Prostate gland (tissue), 2 donors: Measurements from ENCODE around the gene VWA8. TPM values are rescaled to one million over a fixed set of nuclear protein-coding genes. Genes with fewer than 3 reads are reported as not detected.
"Not testable (repeated sequence)": the region's sequence is repeated elsewhere in the genome, so short reads cannot be mapped to it uniquely, and the experiment has no call there.

Experiments used
- DNase-seq: peaks from one replicate; pipeline ENCODE4 v3.0.0-alpha.2; 2019; ENCODE audit warnings: low spot score
- H3K27ac ChIP-seq, 2 donors: fragments of 200-600 bp; sonication (generic); 2 replicates each; pipeline ENCODE4 v1.5.1; 2017 to 2019
- H3K27me3 ChIP-seq: fragments of 200-600 bp; sonication (generic); replicated peaks from 2 replicates; pipeline ENCODE4 v1.5.1; 2019; ENCODE audit not compliant: insufficient read depth
- H3K36me3 ChIP-seq, 2 donors: fragments of 200-600 bp; sonication (generic); 1 replicate in 1 of 2; 2 replicates in 1 of 2; pipeline versions ENCODE4 v1.5.1 to v1.8.1; 2017 to 2019
- H3K4me1 ChIP-seq: fragments of 200-600 bp; sonication (generic); replicated peaks from 2 replicates; pipeline ENCODE4 v1.5.1; 2019
- H3K4me3 ChIP-seq, 2 donors: fragments of 200-600 bp; sonication (generic); 2 replicates each; pipeline ENCODE4 v1.5.1; 2017 to 2019
- H3K9me3 ChIP-seq: fragments of 200-600 bp; sonication (generic); 2 replicates; pipeline ENCODE4 v1.5.1; 2017
- POLR2A ChIP-seq: fragments of 450-650 bp; IDR thresholded peaks from one replicate; pipeline ENCODE4 v1.6.1; 2016; ENCODE audit warnings: antibody characterized with exemption, mild to moderate bottlenecking
- POLR2AphosphoS5 ChIP-seq: sonication (generic); formaldehyde crosslinking; IDR thresholded peaks from one replicate; pipeline ENCODE4 v1.6.1; 2017; ENCODE audit warnings: antibody characterized with exemption
- WGBS: methylation state at CpG from one replicate; pipeline ENCODE4 v1.1.5; 2018; 5-methylcytosine and 5-hydroxymethylcytosine counted together
- intact Hi-C: fragments of 100-400 bp; cut with DNase I; formaldehyde crosslinking; loops from one replicate; pipeline ENCODE4 v1.14.2; 2022
- total RNA-seq, 2 donors: library from RNA; depleted of rRNA; stranded (reverse); fragments of >200 nt; gene quantifications; one replicate each; pipeline ENCODE4 v1.1.0, GENCODE V29; 2016
- TF ChIP-seq, protein P1 (sequence below), 4 experiments: fragments of 200-600 bp in 2 of 4; fragments of 450-650 bp in 2 of 4; sonication (generic) in 2 of 4; IDR thresholded peaks; 1 replicate in 3 of 4; 2 replicates in 1 of 4; pipeline ENCODE4 v1.5.1; 2016 to 2019; ENCODE audit warnings: antibody characterized with exemption in 4 of 4, mild to moderate bottlenecking in 2 of 4, moderate library complexity in 2 of 4

The VWA8 gene
- total RNA-seq, 2 donors from 2014 or later, result 18.1 to 21.8 TPM

DNA sequence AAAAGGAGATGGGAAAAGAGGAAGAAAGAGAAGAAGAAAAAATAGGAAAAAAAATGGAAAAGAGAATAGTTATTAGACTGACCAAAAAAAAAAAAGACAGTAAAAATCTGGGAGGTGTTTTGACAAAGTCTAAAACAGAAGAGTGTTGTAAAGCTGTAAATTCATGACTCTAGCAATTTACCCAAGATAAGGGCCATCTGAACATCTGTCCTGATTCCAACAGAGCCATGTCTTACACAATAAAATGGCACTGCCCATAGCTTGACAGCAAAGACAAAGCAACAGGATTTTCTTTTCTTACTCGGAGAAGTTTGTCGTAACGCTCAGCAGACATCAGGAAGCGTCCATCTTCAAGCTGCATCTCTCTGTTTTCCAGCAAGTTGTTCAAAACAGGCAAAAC lies 69.8 kb downstream of the VWA8 start:
- no peak for DNase-seq
- Histone ChIP-seq H3K9me3 (no peaks in the 10 kb centered on the region), H3K27ac (no peak overlapping the region), H3K4me1 (no peaks in the 10 kb centered on the region), H3K27me3 (no peaks in the 10 kb centered on the region), H3K4me3 (no peak overlapping the region), H3K36me3 (no peaks in the 10 kb centered on the region)
- 96% methylated on average over 4 of the region's 4 CpGs for WGBS
- TF ChIP-seq POLR2AphosphoS5 (no peak), POLR2A (no peak)
- TF ChIP-seq, protein P1, sequence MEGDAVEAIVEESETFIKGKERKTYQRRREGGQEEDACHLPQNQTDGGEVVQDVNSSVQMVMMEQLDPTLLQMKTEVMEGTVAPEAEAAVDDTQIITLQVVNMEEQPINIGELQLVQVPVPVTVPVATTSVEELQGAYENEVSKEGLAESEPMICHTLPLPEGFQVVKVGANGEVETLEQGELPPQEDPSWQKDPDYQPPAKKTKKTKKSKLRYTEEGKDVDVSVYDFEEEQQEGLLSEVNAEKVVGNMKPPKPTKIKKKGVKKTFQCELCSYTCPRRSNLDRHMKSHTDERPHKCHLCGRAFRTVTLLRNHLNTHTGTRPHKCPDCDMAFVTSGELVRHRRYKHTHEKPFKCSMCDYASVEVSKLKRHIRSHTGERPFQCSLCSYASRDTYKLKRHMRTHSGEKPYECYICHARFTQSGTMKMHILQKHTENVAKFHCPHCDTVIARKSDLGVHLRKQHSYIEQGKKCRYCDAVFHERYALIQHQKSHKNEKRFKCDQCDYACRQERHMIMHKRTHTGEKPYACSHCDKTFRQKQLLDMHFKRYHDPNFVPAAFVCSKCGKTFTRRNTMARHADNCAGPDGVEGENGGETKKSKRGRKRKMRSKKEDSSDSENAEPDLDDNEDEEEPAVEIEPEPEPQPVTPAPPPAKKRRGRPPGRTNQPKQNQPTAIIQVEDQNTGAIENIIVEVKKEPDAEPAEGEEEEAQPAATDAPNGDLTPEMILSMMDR (IDR thresholded peaks at IDR 0.05), result no peak
- intact Hi-C loops, result no loop called here

DNA sequence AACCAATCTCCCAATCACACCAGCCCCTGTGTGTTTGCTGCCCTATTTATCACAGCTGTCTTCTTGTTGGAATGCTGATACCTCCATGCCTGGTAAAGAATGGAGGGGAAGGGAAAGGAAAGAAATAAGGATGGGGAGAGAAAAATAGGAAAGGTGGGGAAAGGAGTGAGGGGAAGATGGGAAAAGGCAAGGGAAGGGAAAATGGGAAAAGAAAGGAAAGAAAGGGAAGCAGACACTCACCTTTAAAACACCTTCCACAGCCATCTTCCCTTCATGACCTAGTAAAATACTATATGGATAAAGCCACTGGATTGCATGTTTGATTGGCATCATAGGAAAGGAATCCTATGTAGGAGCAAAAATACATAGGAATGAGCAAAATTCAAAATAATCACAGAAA lies 77.8 kb downstream of the VWA8 start:
- H3K4me3 ChIP-seq, result no peak overlapping the region
- intact Hi-C loops, result no loop called here
- H3K36me3 ChIP-seq, result no peaks in the 10 kb centered on the region
- no peak for DNase-seq
- no peaks in the 10 kb centered on the region for H3K9me3 ChIP-seq
- no peaks in the 10 kb centered on the region for H3K4me1 ChIP-seq
- H3K27ac ChIP-seq, result no peak overlapping the region
- TF ChIP-seq POLR2AphosphoS5 (no peak), POLR2A (no peak)
- TF ChIP-seq, protein P1 (IDR thresholded peaks at IDR 0.05), result no peak
- no peaks in the 10 kb centered on the region for H3K27me3 ChIP-seq

DNA sequence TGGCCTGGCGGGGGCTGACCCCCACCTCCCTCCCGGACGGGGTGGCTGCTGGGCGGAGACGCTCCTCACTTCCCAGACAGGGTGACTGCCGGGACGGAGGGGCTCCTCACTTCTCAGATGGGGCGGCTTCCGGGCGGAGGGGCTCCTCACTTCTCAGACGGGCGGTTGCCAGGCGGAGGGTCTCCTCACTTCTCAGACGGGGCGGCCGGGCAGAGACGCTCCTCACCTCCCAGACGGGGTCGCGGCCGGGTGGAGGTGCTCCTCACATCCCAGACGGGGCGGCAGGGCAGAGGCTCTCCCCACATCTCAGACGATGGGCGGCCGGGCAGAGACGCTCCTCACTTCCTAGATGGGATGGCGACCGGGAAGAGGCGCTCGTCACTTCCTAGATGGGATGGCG lies 79.0 kb downstream of the VWA8 start:
- H3K36me3 ChIP-seq, intact Hi-C loops, H3K27ac ChIP-seq, H3K9me3 ChIP-seq, H3K27me3 ChIP-seq, H3K4me1 ChIP-seq, DNase-seq, H3K4me3 ChIP-seq: not testable (repeated sequence)
- WGBS, result 100% methylated on average over 17 of the region's 32 CpGs

DNA sequence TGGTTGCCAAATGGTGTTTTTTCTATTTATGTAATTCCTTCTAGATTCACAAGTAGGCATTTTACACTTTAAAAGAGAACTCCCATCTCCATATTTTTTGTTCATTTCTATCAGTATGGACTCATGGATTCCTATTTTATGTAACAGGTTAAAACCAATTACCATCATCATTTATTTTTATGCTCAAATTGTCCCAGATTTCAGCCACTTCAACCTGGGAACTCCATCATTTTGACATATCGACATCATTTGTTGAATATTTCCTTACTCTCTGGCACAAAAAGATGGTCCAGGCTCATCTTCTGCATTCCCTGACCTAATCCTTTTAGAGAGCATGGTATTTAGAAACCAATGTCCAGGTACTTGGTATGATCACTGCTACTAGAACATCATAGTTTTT lies 79.9 kb downstream of the VWA8 start:
- DNase-seq, result no peak
- intact Hi-C loops, result no loop called here
- 100% methylated on average over 1 of the region's 1 CpG for whole genome bisulfite sequencing
- Histone ChIP-seq H3K27ac (no peak overlapping the region), H3K4me1 (no peaks in the 10 kb centered on the region), H3K27me3 (no peaks in the 10 kb centered on the region), H3K36me3 (no peaks in the 10 kb centered on the region), H3K9me3 (no peaks in the 10 kb centered on the region), H3K4me3 (no peak overlapping the region)
- TF ChIP-seq, protein P1 (IDR thresholded peaks at IDR 0.05), result no peak
- TF ChIP-seq POLR2A, result no peak

DNA sequence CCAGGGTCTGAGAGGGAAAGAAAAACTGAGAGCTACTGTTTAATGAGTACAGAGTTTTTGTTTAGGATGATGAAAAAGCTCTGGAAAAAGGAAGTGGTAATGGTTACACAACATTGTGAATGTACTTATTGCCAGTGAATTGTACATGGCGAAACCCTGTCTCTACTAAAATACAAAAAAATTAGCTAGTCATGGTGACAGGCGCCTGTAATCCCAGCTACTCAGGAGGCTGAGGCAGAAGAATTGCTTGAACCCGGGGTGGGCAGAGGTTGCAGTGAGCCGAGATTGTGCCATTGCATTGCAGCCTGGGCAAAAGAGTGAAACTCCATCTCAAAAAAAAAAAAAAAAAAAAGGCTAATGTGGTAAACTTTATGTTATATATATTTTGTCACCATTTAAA lies 96.3 kb downstream of the VWA8 start:
- no peaks in the 10 kb centered on the region for H3K27me3 ChIP-seq
- H3K27ac ChIP-seq, result no peak overlapping the region
- DNase-seq, result no peak
- no peaks in the 10 kb centered on the region for H3K36me3 ChIP-seq
- no peaks in the 10 kb centered on the region for H3K9me3 ChIP-seq
- TF ChIP-seq POLR2A, result no peak
- TF ChIP-seq POLR2AphosphoS5, result no peak
- TF ChIP-seq, protein P1 (IDR thresholded peaks at IDR 0.05), result no peak
- H3K4me1 ChIP-seq, result no peaks in the 10 kb centered on the region
- WGBS, result 90% methylated on average over 4 of the region's 4 CpGs
- intact Hi-C loops, result no loop called here
- H3K4me3 ChIP-seq, result no peak overlapping the region

DNA sequence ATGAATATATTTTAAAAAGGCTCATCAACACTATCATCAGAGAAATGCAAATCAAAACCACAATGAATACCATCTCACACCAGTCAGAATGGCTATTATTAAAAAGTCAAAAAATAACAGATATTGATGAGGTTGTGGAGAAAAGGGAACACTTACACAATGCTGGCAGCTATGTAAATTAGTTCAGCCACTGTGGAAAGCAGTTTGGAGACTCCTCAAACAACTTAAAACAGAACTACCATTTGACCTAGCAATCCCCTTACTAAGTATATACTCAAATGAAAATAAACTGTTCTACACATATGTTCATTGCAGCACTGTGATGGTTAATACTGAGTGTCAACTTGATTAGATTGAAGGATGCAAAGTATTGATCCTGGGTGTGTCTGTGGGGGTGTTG lies 98.2 kb downstream of the VWA8 start:
- H3K4me1 ChIP-seq, intact Hi-C loops, H3K9me3 ChIP-seq, H3K36me3 ChIP-seq, DNase-seq, H3K27ac ChIP-seq, H3K4me3 ChIP-seq, H3K27me3 ChIP-seq: not testable (repeated sequence)
